H1 (cell line): ENCODE data around the gene SIK2. TPM values are rescaled to one million over a fixed set of nuclear protein-coding genes. Genes with fewer than 3 reads are reported as not detected.

Source experiments
- CTCF ChIA-PET: fragments of 300-600 bp; sonication (Branson Sonifier 250); formaldehyde crosslinking; loops from one replicate; lab custom pipeline; 2021; ENCODE audit not compliant: partially characterized antibody; lab: Charles Lee
- POLR2A ChIA-PET: fragments of 300-600 bp; sonication (Branson Sonifier 250); formaldehyde crosslinking; loops from one replicate; lab custom pipeline; 2021; ENCODE audit warnings: inconsistent platforms; ENCODE audit not compliant: partially characterized antibody; lab: Charles Lee
- DNase-seq, 2 experiments: peaks; one replicate each; pipeline versions ENCODE4 v3.0.0 to v3.0.0-alpha.2; 2010 to 2022; ENCODE audit warnings: low spot score in 2 of 2, low read depth in 1 of 2, mixed read lengths in 1 of 2
- FAIRE-seq: peaks from 2 replicates; lab custom pipeline; 2011; peaks lifted over from hg19 to GRCh38; lab: Jason Lieb, UNC
- H2AFZ ChIP-seq: 2 replicates; pipeline ENCODE4 v1.8.1; 2012; ENCODE audit warnings: low read length, inconsistent platforms
- H2AK5ac ChIP-seq: 2 replicates; pipeline ENCODE4 v1.6.1; 2013; ENCODE audit warnings: low read depth, low read length
- H2BK120ac ChIP-seq: replicated peaks from 2 replicates; pipeline ENCODE3; 2013; ENCODE audit warnings: low read depth, low read length, inconsistent platforms
- H2BK12ac ChIP-seq: 2 replicates; pipeline ENCODE4 v1.6.1; 2013; ENCODE audit warnings: low read depth, low read length
- H2BK15ac ChIP-seq: 2 replicates; pipeline ENCODE4 v1.6.1; 2013; ENCODE audit warnings: low read length
- H2BK20ac ChIP-seq: 2 replicates; pipeline ENCODE4 v1.6.1; 2013; ENCODE audit warnings: low read length
- H2BK5ac ChIP-seq: 2 replicates; pipeline ENCODE4 v1.6.1; 2013; ENCODE audit warnings: low read depth, low read length
- H3K14ac ChIP-seq: 2 replicates; pipeline ENCODE4 v1.6.1; 2013; ENCODE audit warnings: inconsistent platforms; ENCODE audit not compliant: insufficient read length
- H3K18ac ChIP-seq: 2 replicates; pipeline ENCODE4 v1.6.1; 2013; ENCODE audit warnings: low read length; ENCODE audit errors: extremely low read depth
- H3K23ac ChIP-seq: 2 replicates; pipeline ENCODE4 v1.6.1; 2013; ENCODE audit warnings: inconsistent platforms; ENCODE audit not compliant: insufficient read length
- H3K23me2 ChIP-seq: 2 replicates; pipeline ENCODE4 v1.6.1; 2013; ENCODE audit warnings: low read depth, low read length
- H3K27ac ChIP-seq: 2 replicates; pipeline ENCODE4 v1.6.1; 2011; ENCODE audit warnings: low read depth, low read length, inconsistent platforms
- H3K27me3 ChIP-seq, 4 experiments: replicated peaks in 1 of 4; 1 replicate in 1 of 4; 2 replicates in 3 of 4; pipeline versions ENCODE4 v1.6.1 to v1.8.1; 2011 to 2013; ENCODE audit warnings: low read length in 3 of 4, mild to moderate bottlenecking in 3 of 4, inconsistent platforms in 2 of 4, mixed read lengths in 2 of 4, moderate library complexity in 1 of 4; ENCODE audit not compliant: control insufficient read depth in 3 of 4, insufficient read depth in 3 of 4; ENCODE audit errors: extremely low read depth in 1 of 4
- H3K36me3 ChIP-seq, 4 experiments: 2 replicates each; pipeline versions ENCODE4 v1.6.1 to v1.8.1; 2011 to 2013; ENCODE audit warnings: mild to moderate bottlenecking in 4 of 4, low read length in 3 of 4, moderate library complexity in 2 of 4, control low read depth in 1 of 4, inconsistent platforms in 1 of 4; ENCODE audit not compliant: insufficient read depth in 4 of 4, control insufficient read depth in 2 of 4
- H3K4ac ChIP-seq: replicated peaks from 2 replicates; pipeline ENCODE3; 2013; ENCODE audit warnings: low read length, low read depth, mixed read lengths, inconsistent platforms; ENCODE audit not compliant: insufficient read length
- H3K4me1 ChIP-seq, 4 experiments: replicated peaks in 1 of 4; 1 replicate in 1 of 4; 2 replicates in 3 of 4; pipeline versions ENCODE4 v1.6.1 to v1.8.1; 2011 to 2013; ENCODE audit warnings: low read length in 3 of 4, inconsistent platforms in 2 of 4, mixed read lengths in 1 of 4; ENCODE audit not compliant: insufficient read depth in 4 of 4, control insufficient read depth in 3 of 4
- H3K4me2 ChIP-seq, 2 experiments: 2 replicates each; pipeline versions ENCODE4 v1.6.1 to v1.8.1; 2011 to 2013; ENCODE audit warnings: low read depth in 2 of 2, low read length in 2 of 2, control low read depth in 1 of 2, inconsistent platforms in 1 of 2, mild to moderate bottlenecking in 1 of 2; ENCODE audit not compliant: insufficient read depth in 1 of 2
- H3K4me3 ChIP-seq, 4 experiments: fragments of 200-600, 300-600 bp in 1 of 4; sonication (generic), shearing (Covaris generic), sonication (Bioruptor Twin) in 1 of 4; 2 replicates each; pipeline versions ENCODE4 v1.5.1 to v1.8.1; 2011 to 2016; ENCODE audit warnings: low read length in 4 of 4, low read depth in 3 of 4, control low read depth in 2 of 4, inconsistent platforms in 2 of 4, mild to moderate bottlenecking in 2 of 4, mixed read lengths in 1 of 4, moderate library complexity in 1 of 4; ENCODE audit not compliant: insufficient read depth in 2 of 4; ENCODE audit errors: extremely low read depth in 1 of 4
- H3K56ac ChIP-seq: replicated peaks from 2 replicates; pipeline ENCODE3; 2013; ENCODE audit warnings: low read depth, mild to moderate bottlenecking, mixed read lengths, low read length, inconsistent platforms; ENCODE audit not compliant: insufficient read length
- H3K79me1 ChIP-seq: 2 replicates; pipeline ENCODE4 v1.6.1; 2013; ENCODE audit warnings: low read depth, low read length, control low read depth
- H3K79me2 ChIP-seq, 2 experiments: 2 replicates each; pipeline versions ENCODE4 v1.6.1 to v1.8.1; 2012 to 2013; ENCODE audit warnings: low read length in 2 of 2, mild to moderate bottlenecking in 2 of 2, inconsistent platforms in 1 of 2; ENCODE audit not compliant: insufficient read depth in 2 of 2, control insufficient read depth in 1 of 2
- H3K9ac ChIP-seq, 4 experiments: replicated peaks in 1 of 4; 1 replicate in 1 of 4; 2 replicates in 3 of 4; pipeline versions ENCODE4 v1.6.1 to v1.8.1; 2011 to 2013; ENCODE audit warnings: low read depth in 3 of 4, low read length in 3 of 4, control low read depth in 2 of 4, mild to moderate bottlenecking in 2 of 4, moderate library complexity in 2 of 4, inconsistent platforms in 1 of 4; ENCODE audit errors: extremely low read depth in 1 of 4
- H3K9me3 ChIP-seq, 2 experiments: 2 replicates each; pipeline versions ENCODE4 v1.6.1 to v1.8.1; 2012 to 2013; ENCODE audit warnings: mild to moderate bottlenecking in 2 of 2, moderate library complexity in 2 of 2, control low read depth in 1 of 2, inconsistent platforms in 1 of 2, low read depth in 1 of 2, low read length in 1 of 2, mixed read lengths in 1 of 2; ENCODE audit not compliant: insufficient read depth in 2 of 2
- H4K20me1 ChIP-seq, 2 experiments: replicated peaks in 1 of 2; 2 replicates each; pipeline versions ENCODE3 to v1.8.1; 2011 to 2013; ENCODE audit warnings: inconsistent platforms in 2 of 2, low read length in 2 of 2, mild to moderate bottlenecking in 1 of 2; ENCODE audit not compliant: insufficient read depth in 2 of 2, control insufficient read depth in 1 of 2
- H4K5ac ChIP-seq: 2 replicates; pipeline ENCODE4 v1.6.1; 2013; ENCODE audit warnings: low read length, low read depth, mixed read lengths, inconsistent platforms; ENCODE audit not compliant: insufficient read length
- H4K8ac ChIP-seq: 2 replicates; pipeline ENCODE4 v1.8.0; 2013; ENCODE audit warnings: mild to moderate bottlenecking, moderate library complexity, low read length, inconsistent platforms; ENCODE audit not compliant: insufficient read depth; ENCODE audit errors: extremely low read depth
- H4K91ac ChIP-seq: replicated peaks from 2 replicates; pipeline ENCODE3; 2013; ENCODE audit warnings: low read length, mixed read lengths, inconsistent platforms; ENCODE audit not compliant: insufficient read length
- RNF2 ChIP-seq: fragments of 200-900, 300-1000 bp; sonication (generic); IDR thresholded peaks from 2 replicates; pipeline ENCODE4 v1.7.1; 2016; ENCODE audit warnings: borderline replicate concordance, low read depth, mild to moderate bottlenecking, antibody characterized with exemption, low read length; ENCODE audit not compliant: poor library complexity, severe bottlenecking; ENCODE audit errors: missing control alignments
- SIX5 ChIP-seq: IDR thresholded peaks from 2 replicates; pipeline ENCODE4 v1.6.1; 2011; ENCODE audit warnings: mild to moderate bottlenecking, low read depth, low read length
- SP1 ChIP-seq: IDR thresholded peaks from 2 replicates; pipeline ENCODE4 v1.6.1; 2011; ENCODE audit warnings: low read depth, low read length
- TAF1 ChIP-seq: IDR thresholded peaks from 2 replicates; pipeline ENCODE4 v1.6.1; 2011; ENCODE audit warnings: mild to moderate bottlenecking, low read depth, low read length
- WGBS, 2 experiments: shearing (Covaris generic) in 1 of 2; methylation state at CpG; one replicate each; pipeline versions ENCODE4 v1.1.6 to v1.1.7; 2013 to 2015; ENCODE audit warnings: low lambda C conversion rate in 2 of 2, mixed read lengths in 2 of 2, inconsistent platforms in 1 of 2, low coverage in 1 of 2, missing lambda C conversion rate in 1 of 2; ENCODE audit not compliant: insufficient replicate concordance in 2 of 2, insufficient coverage in 1 of 2, insufficient read length in 1 of 2; ENCODE audit errors: extremely low coverage in 1 of 2, missing lambda C conversion rate in 1 of 2; 5-methylcytosine and 5-hydroxymethylcytosine counted together
- polyA plus RNA-seq, 7 experiments: library from polyadenylated mRNA; depleted of rRNA in 3 of 7; stranded (reverse) in 5 of 7; unstranded in 2 of 7; fragments of >200 nt in 5 of 7; fragments of 200-250 nt in 2 of 7; gene quantifications; 1 replicate in 5 of 7; 2 replicates in 1 of 7; 4 replicates in 1 of 7; pipeline versions ENCODE4 v1.2.1 to v1.2.3, GENCODE V29; 2011 to 2013; ENCODE audit warnings: missing spikeins in 2 of 7, mixed read lengths in 2 of 7
- total RNA-seq: library from RNA; stranded (reverse); fragmentation: NEBNext Ultra II Directional; extraction: Animal tissue kit (Norgen Biotek cat#: 25700); gene quantifications from 2 replicates; pipeline ENCODE4 v1.2.1, GENCODE V29; 2021

SIK2 gene
- total and polyA plus RNA-seq, 2 of the 8 experiments (the other 6 are each of a cell fraction or from before 2014, with no cell fraction given): 8.8 to 11.2 TPM

- Histone ChIP-seq H3K4me3 (no peak overlapping the region), H2BK15ac (no peak overlapping the region), H3K18ac (no peak overlapping the region), H3K27me3 (no peaks in the 10 kb centered on the region), H3K23ac (no peak overlapping the region), H3K4me1 (peaks cover 0 to 11% (median 5%) of the 10 kb centered on the region in 4 experiments; a peak in 2 of 7 replicates), H3K79me2 (no peaks in the 10 kb centered on the region), H2AFZ (no peak overlapping the region), H4K20me1 (peaks cover 2 to 5% of the 10 kb centered on the region in 2 experiments), H2BK20ac (no peak overlapping the region), H3K9me3 (no peaks in the 10 kb centered on the region), H4K5ac (no peak overlapping the region), H4K91ac (no peak overlapping the region), H3K4me2 (no peak overlapping the region), H2BK120ac (no peak overlapping the region), H2AK5ac (no peak overlapping the region)
- WGBS, 2 experiments: 95% methylated on average over 9 of the region's 9 CpGs; no CpG with 5 or more reads in 1 of the 2 experiments
- CTCF ChIA-PET: interaction anchor here (0.6 to 3.0 kb wide), 8 partner anchors 9 to 349 kb away, joined by 3 to 11 read pairs (median 6); no protein-coding TSS in a partner anchor
- DNase-seq: no peak
- TF ChIP-seq SP1 (no peak), RNF2 (no peak), SIX5 (no peak), TAF1 (no peak)
- TF ChIP-seq, all 59 proteins: peak for 0
- H2BK5ac ChIP-seq: no peak overlapping the region
- H3K27ac ChIP-seq: no peak overlapping the region
- POLR2A ChIA-PET: interaction anchor here (0.7 to 1.6 kb wide), 3 partner anchors 9 to 13 kb away, joined by 3 to 4 read pairs (median 4); no protein-coding TSS in a partner anchor
- FAIRE-seq: no peak
- no peak overlapping the region for H3K4ac ChIP-seq
- H3K36me3 ChIP-seq: peaks cover 0 to 13% (median 1%) of the 10 kb centered on the region in 4 experiments; a peak in 5 of 8 replicates
- H2BK12ac ChIP-seq: no peak overlapping the region
- H3K14ac ChIP-seq: no peak overlapping the region
- H3K23me2 ChIP-seq: no peaks in the 10 kb centered on the region
- no peak overlapping the region for H3K56ac ChIP-seq
- H3K79me1 ChIP-seq: no peaks in the 10 kb centered on the region
- H4K8ac ChIP-seq: no peak overlapping the region
- no peak overlapping the region for H3K9ac ChIP-seq
Observed at GRCh38 chr11:111726301-111726713, 124.1 kb downstream of the SIK2 start.
